ENCODE results near the gene C19orf53. TPM values are rescaled to one million over a fixed set of nuclear protein-coding genes. Genes with fewer than 3 reads are reported as not detected.

C19orf53 gene
- total and polyA plus RNA-seq, 10 of the 15 experiments (the other 5 are each of a cell fraction or from before 2014, with no cell fraction given), result 109 to 449 (median 218) TPM

DNA sequence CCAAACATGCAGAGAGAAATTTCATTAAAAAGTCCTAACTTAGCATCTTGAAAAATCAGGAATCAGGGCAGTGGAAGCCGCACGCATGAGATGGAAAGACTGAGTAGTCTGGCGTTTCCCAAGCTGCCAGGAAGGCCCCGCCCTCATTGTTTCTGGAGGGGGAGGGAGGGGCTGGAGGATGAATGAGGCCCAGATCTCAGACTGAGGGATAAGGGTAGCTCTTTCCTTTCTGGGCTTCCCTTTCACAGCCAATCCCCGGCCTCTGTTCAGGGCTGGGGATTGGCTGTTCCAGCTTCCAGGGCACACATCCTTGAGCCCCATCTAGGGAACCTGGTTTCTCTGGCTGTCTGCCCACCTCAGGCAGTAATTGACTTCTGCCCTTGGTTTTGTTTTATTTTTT is 7.3 kb downstream of the C19orf53 start:
- ATAC-seq (no peak), FAIRE-seq (no peak), DNase-seq (ENCODE audit: low read depth, low spot score) (no peak)
- peaks cover 18% of the 10 kb centered on the region for H3K4me1 ChIP-seq (ENCODE audit: control insufficient read depth, insufficient read depth, low read length)
- H3K9ac ChIP-seq (ENCODE audit: control insufficient read depth, insufficient read depth, low read length), result no peak overlapping the region
- H3K79me2 ChIP-seq (ENCODE audit: control insufficient read depth, insufficient read depth, low read length), result 0 out of 2 replicates have a peak, but pooled peaks cover under 1% of the 10 kb centered on the region
- H3K9me3 ChIP-seq (replicated peaks; ENCODE audit: control insufficient read depth, insufficient read depth, low read length), result no peaks in the 10 kb centered on the region
- no TSS peak for BruUV-seq (replicated peaks)
- H4K20me1 ChIP-seq (ENCODE audit: control insufficient read depth, insufficient read depth), result no peaks in the 10 kb centered on the region
- H3K4me3 ChIP-seq, result no peak overlapping the region
- H3K27ac ChIP-seq (ENCODE audit: control insufficient read depth, insufficient read depth), result no peak overlapping the region
- intact Hi-C loops (cut with micrococcal nuclease; ENCODE audit: unreplicated experiment) (no loop called here), in situ Hi-C loops (cut with MboI) (loop anchor here (5.0 kb wide), 1 partner anchor 81 kb away; no protein-coding TSS in a partner anchor)
- peaks cover 12 to 16% of the 10 kb centered on the region in 2 experiments for H3K36me3 ChIP-seq (ENCODE audit: control insufficient read depth in 2 of 2, insufficient read depth in 2 of 2, low read length in 1 of 2)
- 15% methylated on average over 5 of the region's 5 CpGs for WGBS (ENCODE audit: insufficient coverage, insufficient replicate concordance, low lambda C conversion rate, missing lambda C conversion rate)
- H3K4me2 ChIP-seq (ENCODE audit: control insufficient read depth, insufficient read depth), result no peak overlapping the region
- no peak overlapping the region for H2AFZ ChIP-seq (ENCODE audit: control insufficient read depth, low read depth, low read length)
- H3K27me3 ChIP-seq (replicated peaks in 1 of 2; ENCODE audit: control insufficient read depth in 2 of 2, insufficient read depth in 2 of 2, low read length in 1 of 2), result no peaks in the 10 kb centered on the region
- ChIA-PET POLR2A (no interaction called here), CTCF (interaction anchor here (0.6 to 6.2 kb wide), 3 partner anchors 50 to 135 kb away, joined by 3 to 136 read pairs (median 4); no protein-coding TSS in a partner anchor), SMC1A (ENCODE audit: uncharacterized antibody, unreplicated experiment) (interaction anchor here (0.6 kb wide), 1 partner anchor 164 kb away, joined by 4 read pairs; no protein-coding TSS in a partner anchor), RAD21 (ENCODE audit: unreplicated experiment) (no interaction called here)
- TF ChIP-seq MAX (IDR thresholded peaks at IDR 0.05; ENCODE audit: low read depth, low read length), result no peak
- TF ChIP-seq NRF1 (conservative IDR thresholded peaks at IDR 0.05; ENCODE audit: low read depth, low read length), result no peak
- no peak for TF ChIP-seq ZNF592 (IDR thresholded peaks at IDR 0.05)
- no peak for TF ChIP-seq BCLAF1 (IDR thresholded peaks at IDR 0.05)
- TF ChIP-seq ZZZ3 (IDR thresholded peaks at IDR 0.05; ENCODE audit: control insufficient read depth, insufficient read length, low read depth), result no peak
- TF ChIP-seq ESRRA (IDR thresholded peaks at IDR 0.05; ENCODE audit: low read length), result no peak
- no peak for TF ChIP-seq SREBF2 (IDR thresholded peaks at IDR 0.05; ENCODE audit: low read length)

All from GM12878 (cell line).